HEK293 (cell line): ENCODE data around the gene NYNRIN.

Source experiments
- ATF2 ChIP-seq: fragments of 450-650 bp; formaldehyde crosslinking; IDR thresholded peaks from 2 replicates; pipeline ENCODE4 v1.5.1; 2016; ENCODE audit warnings: missing biosample characterization, missing genetic modification characterization, low read depth
- KLF16 ChIP-seq: fragments of 450-650 bp; formaldehyde crosslinking; IDR thresholded peaks from 2 replicates; pipeline ENCODE4 v1.5.1; 2017; ENCODE audit warnings: missing biosample characterization, missing genetic modification characterization
- PBX3 ChIP-seq: sonication (generic); formaldehyde crosslinking; IDR thresholded peaks from 2 replicates; pipeline ENCODE4 v1.8.1; 2022; ENCODE audit warnings: mild to moderate bottlenecking, moderate library complexity, missing genetic modification reagents
- TCF7L2 ChIP-seq: IDR thresholded peaks from 2 replicates; pipeline ENCODE4 v1.6.1; 2011; ENCODE audit warnings: low read depth, mild to moderate bottlenecking, inconsistent platforms, low read length, moderate library complexity, borderline replicate concordance
- ZNF114 ChIP-seq: fragments of 450-650 bp; formaldehyde crosslinking; IDR thresholded peaks from 2 replicates; pipeline ENCODE4 v1.5.0; 2017; ENCODE audit warnings: missing biosample characterization, missing genetic modification characterization
- ZNF174 ChIP-seq: fragments of 450-650 bp; formaldehyde crosslinking; IDR thresholded peaks from 2 replicates; pipeline ENCODE4 v1.5.0; 2017; ENCODE audit warnings: missing biosample characterization, mild to moderate bottlenecking, missing genetic modification characterization
- ZNF184 ChIP-seq: fragments of 450-650 bp; IDR thresholded peaks from 2 replicates; pipeline ENCODE4 v1.5.1; 2018; ENCODE audit warnings: missing biosample characterization, mild to moderate bottlenecking, missing genetic modification characterization
- ZNF274 ChIP-seq, 2 experiments: fragments of 200-500 bp in 1 of 2; fragments of 450-650 bp in 1 of 2; sonication (Bioruptor generic) in 1 of 2; formaldehyde crosslinking in 1 of 2; IDR thresholded peaks; 2 replicates each; pipeline versions ENCODE4 v1.5.1 to v1.6.1; 2014 to 2016; ENCODE audit warnings: borderline replicate concordance in 1 of 2, inconsistent platforms in 1 of 2, low read length in 1 of 2, missing biosample characterization in 1 of 2, missing genetic modification characterization in 1 of 2
- ZNF335 ChIP-seq: fragments of 450-650 bp; formaldehyde crosslinking; conservative IDR thresholded peaks from 2 replicates; pipeline ENCODE4 v1.5.1; 2016; ENCODE audit warnings: missing biosample characterization, missing genetic modification characterization
- ZNF544 ChIP-seq: fragments of 450-650 bp; formaldehyde crosslinking; IDR thresholded peaks from 2 replicates; pipeline ENCODE4 v1.5.0; 2017; ENCODE audit warnings: missing biosample characterization, missing genetic modification characterization
- ZNF549 ChIP-seq: fragments of 450-650 bp; IDR thresholded peaks from 2 replicates; pipeline ENCODE4 v1.5.1; 2018; ENCODE audit warnings: missing biosample characterization, missing genetic modification characterization, mild to moderate bottlenecking, inconsistent platforms, moderate library complexity
- ZNF645 ChIP-seq: fragments of 450-650 bp; formaldehyde crosslinking; IDR thresholded peaks from 2 replicates; pipeline ENCODE4; 2016; ENCODE audit warnings: missing biosample characterization, missing genetic modification characterization
- ZNF776 ChIP-seq: fragments of 450-650 bp; formaldehyde crosslinking; IDR thresholded peaks from 2 replicates; pipeline ENCODE4 v1.5.0; 2017; ENCODE audit warnings: missing biosample characterization, missing genetic modification characterization, borderline replicate concordance
- TF ChIP-seq, protein P1 (sequence below): fragments of 450-650 bp; formaldehyde crosslinking; IDR thresholded peaks from 2 replicates; pipeline ENCODE4 v1.5.1; 2016; ENCODE audit warnings: missing biosample characterization, missing genetic modification characterization

- TF ChIP-seq ZNF174 (tag by site-specific recombination) (no peak), ZNF776 (tag by site-specific recombination) (no peak), TCF7L2 (no peak), ZNF274 (IDR thresholded peaks at IDR 0.05; ENCODE audit: low read length) (no peak), ZNF274 (tag by site-specific recombination; IDR thresholded peaks at IDR 0.05; ENCODE audit: borderline replicate concordance) (no peak), ZNF544 (tag by site-specific recombination) (no peak), ATF2 (tag by site-specific recombination) (no peak), ZNF335 (no peak), ZNF114 (tag by site-specific recombination) (no peak), PBX3 (CRISPR knock-in tag) (no peak), ZNF549 (no peak), ZNF184 (tag by site-specific recombination) (no peak), ZNF645 (tag by site-specific recombination) (no peak), KLF16 (tag by site-specific recombination) (no peak)
- TF ChIP-seq, protein P1, sequence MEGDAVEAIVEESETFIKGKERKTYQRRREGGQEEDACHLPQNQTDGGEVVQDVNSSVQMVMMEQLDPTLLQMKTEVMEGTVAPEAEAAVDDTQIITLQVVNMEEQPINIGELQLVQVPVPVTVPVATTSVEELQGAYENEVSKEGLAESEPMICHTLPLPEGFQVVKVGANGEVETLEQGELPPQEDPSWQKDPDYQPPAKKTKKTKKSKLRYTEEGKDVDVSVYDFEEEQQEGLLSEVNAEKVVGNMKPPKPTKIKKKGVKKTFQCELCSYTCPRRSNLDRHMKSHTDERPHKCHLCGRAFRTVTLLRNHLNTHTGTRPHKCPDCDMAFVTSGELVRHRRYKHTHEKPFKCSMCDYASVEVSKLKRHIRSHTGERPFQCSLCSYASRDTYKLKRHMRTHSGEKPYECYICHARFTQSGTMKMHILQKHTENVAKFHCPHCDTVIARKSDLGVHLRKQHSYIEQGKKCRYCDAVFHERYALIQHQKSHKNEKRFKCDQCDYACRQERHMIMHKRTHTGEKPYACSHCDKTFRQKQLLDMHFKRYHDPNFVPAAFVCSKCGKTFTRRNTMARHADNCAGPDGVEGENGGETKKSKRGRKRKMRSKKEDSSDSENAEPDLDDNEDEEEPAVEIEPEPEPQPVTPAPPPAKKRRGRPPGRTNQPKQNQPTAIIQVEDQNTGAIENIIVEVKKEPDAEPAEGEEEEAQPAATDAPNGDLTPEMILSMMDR (tag by site-specific recombination): no peak
Measured at GRCh38 chr14:24437736-24438067, 38.9 kb downstream of the NYNRIN start.
